GM19463 (cell line): ENCODE data around the gene ENG.
A peak's percentile ranks its signal among the peaks of the same experiment; 100 is the strongest.

Source experiments
- ATAC-seq: cut with Tn5 transposase; IDR thresholded peaks from one replicate; pipeline ENCODE4 v1.9.1; 2021; ENCODE audit warnings: mild to moderate bottlenecking, moderate library complexity; ENCODE audit not compliant: unreplicated experiment

The ENG gene

GRCh38 chr9:127815512-127816361 lies 38.7 kb downstream of the ENG start:
- no peak for ATAC-seq

- no peak for ATAC-seq
These were observed 39.6 kb downstream of the ENG start for GRCh38 chr9:127814619-127815511.

- ATAC-seq: no peak
These were observed 40.7 kb downstream of the ENG start for GRCh38 chr9:127813686-127814226.

GRCh38 chr9:127812936-127813675 lies 41.4 kb downstream of the ENG start:
- no peak for ATAC-seq

GRCh38 chr9:127812011-127812410 lies 42.4 kb downstream of the ENG start:
- ATAC-seq: no peak

GRCh38 chr9:127810378-127811187 lies 43.9 kb downstream of the ENG start:
- ATAC-seq: no peak

GRCh38 chr9:127809540-127810377 lies 44.7 kb downstream of the ENG start:
- ATAC-seq: no peak

GRCh38 chr9:127809002-127809539 lies 45.4 kb downstream of the ENG start:
- no peak for ATAC-seq

GRCh38 chr9:127808347-127809001 lies 46.0 kb downstream of the ENG start:
- ATAC-seq: no peak

- ATAC-seq: no peak
These were observed 47.6 kb downstream of the ENG start for GRCh38 chr9:127806871-127807270.

GRCh38 chr9:127805620-127806019 lies 48.8 kb downstream of the ENG start:
- no peak for ATAC-seq

GRCh38 chr9:127803507-127804352 lies 50.7 kb downstream of the ENG start:
- no peak for ATAC-seq

- ATAC-seq: peak; percentile 74
These were observed 51.6 kb downstream of the ENG start, which contains the start of gene FPGS for GRCh38 chr9:127802576-127803443. Gene FPGS, plus strand, starts transcription at chr9:127802882. Its CDS starts 43 bp downstream, at chr9:127802925.

- ATAC-seq: no peak
These were observed 52.4 kb downstream of the ENG start for GRCh38 chr9:127801955-127802575.

GRCh38 chr9:127796852-127797370 lies 57.5 kb downstream of the ENG start:
- ATAC-seq: no peak
